IMR-90 (cell line): Measurements from ENCODE around the gene DICER1. TPM values are rescaled to one million over a fixed set of nuclear protein-coding genes. Genes with fewer than 3 reads are reported as not detected.

ENCODE experiments used
- ATAC-seq: fragments of 200-7000 bp; cut with Tn5 transposase; 2 replicates; pipeline ENCODE4 v1.9.1; 2020; ENCODE audit warnings: low read depth, mild to moderate bottlenecking, moderate library complexity
- BruUV-seq: library from RNA; stranded (reverse); fragments of 400-500 nt; replicated peaks from 2 replicates; lab custom pipeline; 2021; lab: Mats Ljungman, UMichigan
- CTCF ChIA-PET: fragments of 300-600 bp; formaldehyde crosslinking; extraction: SDS; loops from one replicate; lab custom pipeline; 2021; ENCODE audit warnings: antibody characterized with exemption; lab: Yijun Ruan, JAX
- POLR2A ChIA-PET: fragments of 300-600 bp; sonication (Branson Sonifier 250); formaldehyde crosslinking; loops from one replicate; lab custom pipeline; 2022; ENCODE audit warnings: antibody characterized with exemption; ENCODE audit not compliant: unreplicated experiment; lab: Charles Lee
- DNase-seq: peaks from one replicate; pipeline ENCODE4 v3.0.0; 2013
- H2AFZ ChIP-seq: replicated peaks from 2 replicates; pipeline ENCODE3; 2013; ENCODE audit warnings: low read length, mild to moderate bottlenecking; ENCODE audit not compliant: poor library complexity
- H2AK5ac ChIP-seq: 2 replicates; pipeline ENCODE4 v1.6.1; 2013; ENCODE audit warnings: low read depth, low read length, inconsistent platforms
- H2AK9ac ChIP-seq: replicated peaks from 2 replicates; pipeline ENCODE3; 2013; ENCODE audit warnings: mild to moderate bottlenecking, low read depth, low read length, moderate library complexity; ENCODE audit not compliant: poor library complexity
- H2BK120ac ChIP-seq: 2 replicates; pipeline ENCODE4 v1.6.1; 2013; ENCODE audit warnings: low read depth, low read length, inconsistent platforms
- H2BK15ac ChIP-seq: 3 replicates; pipeline ENCODE4 v1.6.1; 2013; ENCODE audit warnings: low read depth, low read length, inconsistent platforms
- H2BK20ac ChIP-seq: 2 replicates; pipeline ENCODE4 v1.6.1; 2013; ENCODE audit warnings: low read depth, mild to moderate bottlenecking, inconsistent platforms, low read length, moderate library complexity
- H2BK5ac ChIP-seq: 2 replicates; pipeline ENCODE4 v1.6.1; 2013; ENCODE audit warnings: mild to moderate bottlenecking, low read depth, low read length, inconsistent platforms; ENCODE audit not compliant: poor library complexity, severe bottlenecking
- H3K14ac ChIP-seq: replicated peaks from 2 replicates; pipeline ENCODE4 v1.6.1; 2013; ENCODE audit warnings: low read depth, low read length, inconsistent platforms
- H3K18ac ChIP-seq: 2 replicates; pipeline ENCODE4 v1.6.1; 2013; ENCODE audit warnings: low read depth, low read length, control low read depth
- H3K23ac ChIP-seq: 2 replicates; pipeline ENCODE4 v1.6.1; 2013; ENCODE audit warnings: low read depth, low read length, inconsistent platforms
- H3K27ac ChIP-seq: 2 replicates; pipeline ENCODE4 v1.5.1; 2013; ENCODE audit warnings: mild to moderate bottlenecking, control low read depth, low read length; ENCODE audit not compliant: insufficient read depth
- H3K27me3 ChIP-seq: 2 replicates; pipeline ENCODE4 v1.6.1; 2013; ENCODE audit warnings: low read length; ENCODE audit not compliant: control insufficient read depth, insufficient read depth
- H3K36me3 ChIP-seq: 2 replicates; pipeline ENCODE4 v1.6.1; 2013; ENCODE audit warnings: low read length, mixed read lengths; ENCODE audit not compliant: control insufficient read depth, insufficient read depth
- H3K4ac ChIP-seq: 2 replicates; pipeline ENCODE4 v1.6.1; 2013; ENCODE audit warnings: low read depth, low read length, inconsistent platforms
- H3K4me1 ChIP-seq: 2 replicates; pipeline ENCODE4 v1.6.1; 2013; ENCODE audit warnings: low read length, mixed read lengths; ENCODE audit not compliant: control insufficient read depth, insufficient read depth
- H3K4me2 ChIP-seq: 2 replicates; pipeline ENCODE4 v1.6.1; 2013; ENCODE audit warnings: low read depth, mild to moderate bottlenecking, control low read depth, low read length, moderate library complexity
- H3K4me3 ChIP-seq: 2 replicates; pipeline ENCODE4 v1.5.1; 2013; ENCODE audit warnings: low read depth, mild to moderate bottlenecking, control low read depth, low read length, moderate library complexity; ENCODE audit not compliant: insufficient read depth
- H3K56ac ChIP-seq: 2 replicates; pipeline ENCODE4 v1.6.1; 2013; ENCODE audit warnings: low read length, inconsistent platforms; ENCODE audit not compliant: insufficient read depth; ENCODE audit errors: extremely low read depth
- H3K79me1 ChIP-seq, 2 experiments: 2 replicates each; pipeline ENCODE4 v1.6.1; 2013; ENCODE audit warnings: low read length in 2 of 2, inconsistent platforms in 1 of 2, low read depth in 1 of 2
- H3K9ac ChIP-seq: 2 replicates; pipeline ENCODE4 v1.6.1; 2013; ENCODE audit warnings: low read depth, low read length, control low read depth
- H3K9me1 ChIP-seq: 2 replicates; pipeline ENCODE4 v1.6.1; 2013; ENCODE audit warnings: low read length, inconsistent platforms; ENCODE audit not compliant: insufficient read depth
- H3K9me3 ChIP-seq: 2 replicates; pipeline ENCODE4 v1.6.1; 2013; ENCODE audit warnings: low read length; ENCODE audit not compliant: control insufficient read depth, insufficient read depth
- H4K20me1 ChIP-seq: 2 replicates; pipeline ENCODE4 v1.6.1; 2013; ENCODE audit warnings: low read length, inconsistent platforms; ENCODE audit not compliant: insufficient read depth
- H4K5ac ChIP-seq: 2 replicates; pipeline ENCODE4 v1.6.1; 2013; ENCODE audit warnings: mild to moderate bottlenecking, low read depth, low read length, control low read depth
- H4K8ac ChIP-seq, 2 experiments: 2 replicates each; pipeline ENCODE4 v1.6.1; 2013; ENCODE audit warnings: low read depth in 2 of 2, low read length in 2 of 2, control low read depth in 1 of 2, inconsistent platforms in 1 of 2
- H4K91ac ChIP-seq: 2 replicates; pipeline ENCODE4 v1.6.1; 2013; ENCODE audit warnings: low read depth, low read length, inconsistent platforms; ENCODE audit not compliant: insufficient read depth
- CEBPB ChIP-seq: IDR thresholded peaks from 2 replicates; pipeline ENCODE4 v1.6.1; 2012; ENCODE audit warnings: low read depth, low read length, improper control_type of control experiment
- POLR2A ChIP-seq: IDR thresholded peaks from 2 replicates; pipeline ENCODE4 v1.6.1; 2012; ENCODE audit warnings: mild to moderate bottlenecking, low read depth, low read length
- RAD21 ChIP-seq: IDR thresholded peaks from 2 replicates; pipeline ENCODE4 v1.6.1; 2012; ENCODE audit warnings: low read length, improper control_type of control experiment
- RCOR1 ChIP-seq: IDR thresholded peaks from 2 replicates; pipeline ENCODE4 v1.6.1; 2012; ENCODE audit warnings: mild to moderate bottlenecking, low read length, improper control_type of control experiment; ENCODE audit not compliant: insufficient replicate concordance
- WGBS, 2 experiments: methylation state at CpG; one replicate each; pipeline versions ENCODE4 v1.1.5 to v1.1.7; 2013; ENCODE audit warnings: missing lambda C conversion rate in 2 of 2; ENCODE audit not compliant: insufficient read length in 1 of 2; ENCODE audit errors: extremely low coverage in 2 of 2; 5-methylcytosine and 5-hydroxymethylcytosine counted together
- dilution Hi-C: fragments of 300-500 bp; cut with HindIII; formaldehyde crosslinking; loops from one replicate; pipeline ENCODE4 v1.14.3; 2018; ENCODE audit warnings: low sequenced_read_pairs; ENCODE audit not compliant: unreplicated experiment
- in situ Hi-C: fragments of 300-500 bp; cut with MboI; formaldehyde crosslinking; loops from 3 replicates; pipeline ENCODE4 v1.14.3; 2019; ENCODE audit warnings: low sequenced_read_pairs, inconsistent platforms, mixed read lengths
- intact Hi-C: fragments of 100-400 bp; cut with micrococcal nuclease; formaldehyde crosslinking; loops from 2 replicates; pipeline ENCODE4 v1.10.0; 2022
- polyA plus RNA-seq, 3 experiments: library from polyadenylated mRNA; depleted of rRNA; stranded (reverse); fragments of >200 nt; gene quantifications; 2 replicates each; pipeline ENCODE4 v1.2.3, GENCODE V29; 2012; ENCODE audit warnings: low replicate concordance in 1 of 3
- total RNA-seq: library from RNA; depleted of rRNA; stranded (reverse); fragments of >200 nt; gene quantifications from 2 replicates; pipeline ENCODE4 v1.2.3, GENCODE V29; 2012
- TF ChIP-seq, protein P1 (sequence below): fragments of 150-350 bp; IDR thresholded peaks from 2 replicates; pipeline ENCODE4 v1.6.1; 2016; ENCODE audit warnings: low read depth, mild to moderate bottlenecking, low read length, moderate library complexity, borderline replicate concordance
- TF ChIP-seq, protein P2 (sequence below): conservative IDR thresholded peaks from 2 replicates; pipeline ENCODE4 v1.5.1; 2012; ENCODE audit warnings: mild to moderate bottlenecking, low read depth, low read length, improper control_type of control experiment

DICER1 gene
- total and polyA plus RNA-seq, 2 of the 4 experiments (the other 2 are of a cell fraction) = 9.7 to 49.5 TPM

DNA sequence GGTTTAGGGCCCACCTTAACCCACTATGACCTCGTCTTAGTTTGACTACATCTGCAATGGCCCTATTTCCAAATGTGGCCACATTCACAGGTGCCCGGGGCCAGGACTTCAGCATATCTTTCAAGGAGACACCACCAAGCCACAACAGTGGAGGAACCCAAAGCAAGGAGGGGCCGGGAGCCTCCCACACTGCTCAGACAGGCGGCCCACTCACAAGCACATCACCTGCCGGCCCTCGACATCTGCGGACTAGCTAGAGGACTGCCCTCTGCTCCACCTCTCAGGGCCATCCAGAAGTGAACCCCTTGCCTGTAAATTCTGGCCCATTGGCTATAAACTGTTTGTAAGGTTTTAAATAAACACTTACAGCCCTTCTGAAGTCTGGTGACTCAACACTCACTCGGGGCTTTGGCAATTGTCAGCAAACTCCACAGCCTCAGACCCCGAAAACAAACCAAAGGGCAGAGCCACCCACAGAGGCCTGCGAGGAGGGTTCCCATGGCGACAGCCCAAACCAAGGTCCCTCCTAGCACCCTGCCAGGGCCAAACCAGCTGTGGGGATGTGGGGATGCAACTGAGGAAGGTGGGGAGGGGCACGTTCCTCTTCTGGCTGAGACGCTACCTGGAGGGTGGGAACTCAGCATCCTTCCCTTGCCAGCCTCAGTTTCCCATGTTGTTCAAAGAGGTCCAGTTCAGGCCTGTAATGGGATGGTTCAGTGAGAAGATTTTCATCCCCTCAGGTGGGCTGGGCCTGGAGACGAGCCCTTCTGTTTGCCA is 95.8 kb downstream of the DICER1 start (continued):
- TF ChIP-seq RCOR1 = no peak

DNA sequence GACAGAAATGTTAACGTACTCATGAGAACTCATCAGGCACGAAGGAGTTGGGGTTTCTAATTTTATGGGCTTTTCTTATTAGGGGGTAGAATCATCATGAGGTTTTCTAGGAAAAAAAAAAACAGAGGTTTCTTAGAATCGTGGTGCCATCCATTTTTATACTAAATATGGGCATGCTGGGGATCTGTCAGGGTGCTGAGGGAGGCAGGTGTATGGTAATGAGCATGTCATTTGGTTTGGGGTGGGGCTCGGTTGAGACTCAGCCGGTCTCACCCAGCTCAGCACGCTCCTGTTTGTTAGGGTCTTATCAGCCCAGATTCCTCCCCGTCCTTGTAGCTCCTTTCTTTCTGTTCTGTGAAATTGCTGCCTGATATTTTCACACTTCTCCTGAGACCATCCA is 98.2 kb downstream of the DICER1 start:
- Histone ChIP-seq H3K4ac (no peak overlapping the region), H3K36me3 (no peaks in the 10 kb centered on the region), H3K4me2 (no peak overlapping the region), H2BK15ac (no peak overlapping the region), H2AFZ (no peak overlapping the region), H4K91ac (no peak overlapping the region), H3K4me1 (peaks cover 8% of the 10 kb centered on the region; the same call in 1 of the 2 replicates), H3K27ac (no peak overlapping the region), H4K8ac (no peak overlapping the region), H3K79me1 (no peaks in the 10 kb centered on the region), H4K20me1 (no peaks in the 10 kb centered on the region), H2AK5ac (no peak overlapping the region), H3K23ac (no peak overlapping the region), H4K5ac (no peak overlapping the region), H3K14ac (no peak overlapping the region), H2AK9ac (no peak overlapping the region), H3K4me3 (no peak overlapping the region), H3K9me1 (no peaks in the 10 kb centered on the region), H3K9ac (no peak overlapping the region), H3K18ac (no peak overlapping the region), H3K56ac (no peak overlapping the region), H2BK120ac (no peak overlapping the region), H3K9me3 (no peaks in the 10 kb centered on the region), H2BK20ac (no peak overlapping the region), H2BK5ac (no peak overlapping the region), H3K27me3 (peaks cover 7% of the 10 kb centered on the region; the same call in 1 of the 2 replicates)
- no TSS peak for BruUV-seq
- no peak for TF ChIP-seq POLR2A
- no peak for TF ChIP-seq RAD21
- TF ChIP-seq CEBPB = no peak
- no peak for TF ChIP-seq RCOR1
- TF ChIP-seq, protein P1, sequence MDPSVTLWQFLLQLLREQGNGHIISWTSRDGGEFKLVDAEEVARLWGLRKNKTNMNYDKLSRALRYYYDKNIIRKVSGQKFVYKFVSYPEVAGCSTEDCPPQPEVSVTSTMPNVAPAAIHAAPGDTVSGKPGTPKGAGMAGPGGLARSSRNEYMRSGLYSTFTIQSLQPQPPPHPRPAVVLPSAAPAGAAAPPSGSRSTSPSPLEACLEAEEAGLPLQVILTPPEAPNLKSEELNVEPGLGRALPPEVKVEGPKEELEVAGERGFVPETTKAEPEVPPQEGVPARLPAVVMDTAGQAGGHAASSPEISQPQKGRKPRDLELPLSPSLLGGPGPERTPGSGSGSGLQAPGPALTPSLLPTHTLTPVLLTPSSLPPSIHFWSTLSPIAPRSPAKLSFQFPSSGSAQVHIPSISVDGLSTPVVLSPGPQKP = no peak
- TF ChIP-seq, protein P2, sequence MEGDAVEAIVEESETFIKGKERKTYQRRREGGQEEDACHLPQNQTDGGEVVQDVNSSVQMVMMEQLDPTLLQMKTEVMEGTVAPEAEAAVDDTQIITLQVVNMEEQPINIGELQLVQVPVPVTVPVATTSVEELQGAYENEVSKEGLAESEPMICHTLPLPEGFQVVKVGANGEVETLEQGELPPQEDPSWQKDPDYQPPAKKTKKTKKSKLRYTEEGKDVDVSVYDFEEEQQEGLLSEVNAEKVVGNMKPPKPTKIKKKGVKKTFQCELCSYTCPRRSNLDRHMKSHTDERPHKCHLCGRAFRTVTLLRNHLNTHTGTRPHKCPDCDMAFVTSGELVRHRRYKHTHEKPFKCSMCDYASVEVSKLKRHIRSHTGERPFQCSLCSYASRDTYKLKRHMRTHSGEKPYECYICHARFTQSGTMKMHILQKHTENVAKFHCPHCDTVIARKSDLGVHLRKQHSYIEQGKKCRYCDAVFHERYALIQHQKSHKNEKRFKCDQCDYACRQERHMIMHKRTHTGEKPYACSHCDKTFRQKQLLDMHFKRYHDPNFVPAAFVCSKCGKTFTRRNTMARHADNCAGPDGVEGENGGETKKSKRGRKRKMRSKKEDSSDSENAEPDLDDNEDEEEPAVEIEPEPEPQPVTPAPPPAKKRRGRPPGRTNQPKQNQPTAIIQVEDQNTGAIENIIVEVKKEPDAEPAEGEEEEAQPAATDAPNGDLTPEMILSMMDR = no peak
- dilution Hi-C loops (no loop called here), intact Hi-C loops (no loop called here), in situ Hi-C loops (no loop called here)
- WGBS, 2 experiments = no CpG with 5 or more reads among the region's 7 CpGs
- CTCF ChIA-PET = no interaction called here
- POLR2A ChIA-PET = no interaction called here
- DNase-seq (no peak), ATAC-seq (no peak)
